ENCODE results near the gene TXNRD3.

Gene TXNRD3

GRCh38 chr3:126672340-126672739 is 17.4 kb upstream of the TXNRD3 start:
- no peak for DNase-seq (ENCODE audit: low read depth)

DNA sequence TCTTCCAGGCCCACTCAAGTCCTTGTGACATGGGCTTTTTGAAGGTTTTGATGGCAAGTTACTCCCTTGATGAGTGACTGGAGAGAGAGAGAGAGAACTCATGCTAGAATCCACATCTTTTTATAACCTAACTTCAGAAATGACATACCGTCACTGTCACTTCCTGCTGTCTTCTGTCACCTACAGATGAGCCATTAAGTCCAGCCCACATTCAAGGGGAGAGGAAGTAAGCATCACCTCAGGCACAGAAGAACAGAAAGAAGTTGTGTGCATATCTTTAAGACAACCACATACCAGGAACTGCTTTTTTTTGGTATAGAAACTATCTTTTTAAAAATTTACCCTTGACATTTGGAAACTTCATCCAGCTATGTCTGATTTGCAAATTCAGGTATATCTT is 16.6 kb upstream of the TXNRD3 start:
- DNase-seq (ENCODE audit: low read depth), result no peak

GRCh38 chr3:126668450-126669401 is 13.8 kb upstream of the TXNRD3 start:
- DNase-seq (ENCODE audit: low read depth), result no peak

GRCh38 chr3:126667631-126668449 is 12.9 kb upstream of the TXNRD3 start:
- DNase-seq (ENCODE audit: low read depth), result no peak

DNA sequence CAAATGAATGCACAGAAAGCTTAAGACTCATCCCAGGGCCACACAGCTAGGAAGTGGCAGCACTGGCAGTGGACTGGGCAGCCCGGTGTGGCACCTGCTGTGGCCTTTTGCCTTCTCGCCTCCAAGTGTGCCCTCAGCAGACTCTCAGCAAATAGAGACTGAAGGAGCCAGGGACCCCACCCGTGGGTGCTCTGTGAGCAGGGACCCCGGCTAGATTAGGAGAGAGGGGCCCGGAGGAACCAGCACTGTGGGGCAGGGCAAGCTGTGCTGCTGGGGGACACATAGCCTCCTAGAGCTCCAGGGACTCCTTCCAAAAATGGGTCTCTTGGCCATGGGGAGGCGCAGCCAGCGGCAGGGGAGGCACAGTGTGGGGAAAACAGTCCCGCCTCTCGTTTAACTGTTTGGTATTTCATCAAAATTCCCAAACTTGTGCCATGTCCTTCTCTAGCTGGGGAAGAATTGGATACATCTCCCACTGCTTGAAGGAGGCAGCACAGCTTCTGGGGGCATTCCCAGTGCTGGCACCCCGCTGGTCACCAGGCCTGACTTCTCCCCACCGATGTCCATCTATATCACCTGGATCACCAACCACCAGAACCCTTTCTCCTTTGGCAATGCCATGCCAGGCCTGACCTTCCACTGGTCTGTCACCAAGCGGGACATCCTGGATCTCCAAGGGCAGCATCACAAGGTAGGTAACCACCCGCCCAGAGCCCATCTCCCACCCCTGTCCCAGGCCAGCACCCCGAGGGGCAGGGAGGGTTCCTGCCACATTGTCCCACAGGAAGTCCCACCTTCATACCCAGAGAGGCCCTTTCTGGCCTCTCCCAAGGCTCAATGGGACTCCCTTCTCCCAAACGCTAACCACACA is 12.0 kb upstream of the TXNRD3 start:
- no peak for DNase-seq (ENCODE audit: low read depth)

DNA sequence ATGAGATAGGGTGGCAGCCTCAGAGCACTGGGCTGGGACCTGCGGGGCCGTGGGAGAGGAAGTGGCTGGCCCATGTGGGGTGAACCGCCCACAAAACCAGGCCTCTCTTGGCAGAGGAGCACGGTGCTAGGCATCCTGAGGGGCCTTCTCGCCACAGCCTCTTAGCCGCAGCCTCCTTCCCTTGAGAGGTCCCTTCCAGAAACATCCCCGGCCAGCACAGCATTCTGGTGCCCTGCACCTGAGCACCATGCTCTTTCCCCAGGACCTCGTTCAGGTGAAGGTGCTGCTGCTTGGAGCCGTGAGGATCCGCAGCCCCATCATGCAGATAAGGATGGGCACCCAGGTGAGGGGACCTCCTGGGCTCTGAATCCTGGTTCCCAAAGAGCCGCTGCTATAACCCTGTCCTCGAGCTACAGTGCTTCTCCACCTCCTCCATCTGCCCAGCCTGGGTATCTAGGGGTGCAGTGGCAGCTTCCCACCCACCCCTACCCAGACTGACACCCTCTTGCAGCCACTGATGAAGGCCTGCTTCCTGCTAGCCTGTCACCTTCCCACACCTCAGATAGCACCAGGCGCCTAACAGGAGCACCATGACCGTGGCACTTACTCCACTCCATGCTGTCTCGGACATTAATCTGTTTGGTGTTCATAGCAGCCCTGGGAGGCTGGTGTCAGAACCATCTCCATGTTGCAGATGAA is 11.2 kb upstream of the TXNRD3 start:
- DNase-seq (ENCODE audit: low read depth), result no peak

- no peak for DNase-seq (ENCODE audit: low read depth)
These were observed 10.5 kb upstream of the TXNRD3 start for GRCh38 chr3:126665221-126665936.

GRCh38 chr3:126664591-126665214 is 9.8 kb upstream of the TXNRD3 start:
- no peak for DNase-seq (ENCODE audit: low read depth)

- no peak for DNase-seq (ENCODE audit: low read depth)
These were observed 8.8 kb upstream of the TXNRD3 start for GRCh38 chr3:126663750-126664149.

DNA sequence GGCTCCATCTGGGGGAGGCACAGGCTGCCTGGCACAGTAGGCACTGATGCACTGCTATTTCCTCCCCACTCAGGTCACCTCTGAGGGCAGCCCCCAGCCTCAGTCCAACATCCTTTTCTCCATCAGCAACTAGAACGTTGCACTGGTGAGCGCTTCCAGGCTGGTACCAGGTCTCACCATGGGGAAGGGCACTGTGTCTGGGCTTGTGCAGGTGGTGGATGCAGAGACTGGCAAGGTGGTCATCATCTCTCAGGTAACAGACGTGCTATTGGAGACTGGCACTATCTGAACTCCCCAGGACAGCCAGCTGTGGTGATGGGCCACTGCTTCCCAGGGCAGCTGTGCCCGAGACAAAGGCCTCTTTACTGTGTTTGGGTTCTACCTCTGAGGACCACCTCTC is 8.3 kb upstream of the TXNRD3 start:
- DNase-seq (ENCODE audit: low read depth), result no peak

DNA sequence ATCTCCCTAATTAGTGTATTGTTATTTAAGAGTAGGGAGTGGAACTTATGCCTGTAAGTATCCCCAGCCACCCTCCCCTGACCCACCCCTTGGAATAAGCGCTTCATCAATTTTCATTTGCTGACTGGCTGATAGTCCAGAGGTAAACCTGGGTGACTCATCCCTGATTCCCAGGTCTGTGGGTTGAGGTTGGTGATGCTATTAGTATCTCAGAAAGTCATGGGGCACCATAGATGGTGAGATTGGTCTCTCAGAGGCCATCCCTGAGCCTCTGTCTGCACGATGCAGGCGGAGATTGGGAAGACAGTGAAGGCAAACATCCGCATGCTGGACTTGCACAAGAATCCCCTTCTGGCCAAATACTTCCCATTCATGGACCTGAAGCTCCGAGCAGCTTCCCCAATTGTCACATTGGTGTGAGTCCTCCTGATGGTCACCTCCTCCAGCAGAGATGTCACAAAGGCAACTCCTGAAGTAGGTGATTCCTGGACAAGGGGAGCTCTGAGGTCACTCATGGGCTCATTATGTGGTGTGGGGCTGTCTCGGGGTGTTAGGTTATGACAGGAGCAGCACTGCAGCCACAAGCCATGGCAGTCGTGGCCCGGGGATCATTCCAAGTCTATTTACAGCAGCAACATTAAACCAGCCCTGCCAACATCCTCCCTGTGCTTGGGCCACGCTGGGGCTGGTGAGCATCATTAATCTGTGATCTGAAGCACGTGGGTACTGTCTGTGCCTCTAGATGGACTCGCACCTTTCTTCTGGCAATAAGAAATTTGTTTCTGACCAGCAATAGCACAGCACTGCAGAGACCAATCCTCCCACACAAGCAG is 6.8 kb upstream of the TXNRD3 start:
- no peak for DNase-seq (ENCODE audit: low read depth)

- DNase-seq (ENCODE audit: low read depth), result no peak
These were observed 5.3 kb upstream of the TXNRD3 start for GRCh38 chr3:126659915-126660886.

- DNase-seq (ENCODE audit: low read depth), result no peak
These were observed 3.7 kb upstream of the TXNRD3 start for GRCh38 chr3:126658584-126658983.

- no peak for DNase-seq (ENCODE audit: low read depth)
These were observed 3.0 kb upstream of the TXNRD3 start for GRCh38 chr3:126657901-126658300.

GRCh38 chr3:126656371-126657134 is 1.6 kb upstream of the TXNRD3 start:
- DNase-seq (ENCODE audit: low read depth), result no peak

DNA sequence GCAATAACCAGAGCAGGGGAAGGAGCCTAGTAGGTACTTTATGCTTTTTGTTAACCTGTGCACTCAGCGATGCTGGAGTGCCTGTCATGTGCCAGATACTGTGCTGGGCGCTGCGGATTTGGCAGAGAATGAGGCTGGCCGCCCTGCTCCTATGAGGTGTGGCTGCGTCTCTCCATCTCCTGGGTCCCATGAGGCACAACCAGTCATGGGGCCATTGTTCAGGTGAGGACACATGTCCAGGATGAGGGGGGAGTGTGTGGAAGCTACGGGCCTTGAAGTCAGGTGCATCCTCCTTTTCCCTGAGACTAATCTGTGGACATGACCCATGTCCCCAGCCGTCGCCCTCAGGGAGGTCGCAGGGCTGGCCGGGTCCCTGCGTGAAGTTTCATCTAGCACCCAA is 963 bp upstream of the TXNRD3 start:
- DNase-seq (ENCODE audit: low read depth), result no peak

DNA sequence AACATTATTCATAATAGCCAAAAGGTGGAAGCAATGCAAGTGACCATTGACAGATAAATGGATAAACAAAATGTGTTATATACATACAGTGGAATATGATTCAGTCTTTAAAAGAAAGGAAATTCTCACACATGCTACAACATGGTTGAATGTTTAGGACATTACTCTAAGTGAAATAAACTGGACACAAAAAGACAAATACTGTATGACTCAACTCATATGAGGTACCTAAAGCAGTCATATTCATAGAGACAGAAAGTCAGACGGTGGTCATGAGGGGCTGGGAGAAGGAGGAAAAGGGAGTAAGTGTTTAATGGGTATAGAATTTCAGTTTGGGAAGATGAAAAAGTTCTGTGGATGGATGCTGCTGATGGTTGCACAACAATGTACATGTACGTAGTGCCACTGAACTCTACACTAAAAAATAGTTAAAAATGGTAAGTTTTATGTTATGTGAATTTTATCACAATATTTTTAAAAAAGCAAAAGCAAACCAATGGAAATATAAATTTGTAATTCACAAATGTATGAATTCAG is 5.3 kb downstream of the TXNRD3 start:
- no peak for DNase-seq (ENCODE audit: low read depth)

Measured in activated T-helper 9 cell treated with anti-CD3 and anti-CD28 coated beads, Interleukin-2, amount 50 U/mL, for 16 hours (primary cell).